Measurements from ENCODE around the gene OLA1.

OLA1 gene

GRCh38 chr2:174245065-174245464 lies 3.3 kb downstream of the OLA1 start:
- TF ChIP-seq POLR2A (IDR thresholded peaks at IDR 0.05; ENCODE audit: low read depth, low read length): no peak
- no peak for FAIRE-seq
- DNase-seq (ENCODE audit: insufficient read length, low spot score): no peak

DNA sequence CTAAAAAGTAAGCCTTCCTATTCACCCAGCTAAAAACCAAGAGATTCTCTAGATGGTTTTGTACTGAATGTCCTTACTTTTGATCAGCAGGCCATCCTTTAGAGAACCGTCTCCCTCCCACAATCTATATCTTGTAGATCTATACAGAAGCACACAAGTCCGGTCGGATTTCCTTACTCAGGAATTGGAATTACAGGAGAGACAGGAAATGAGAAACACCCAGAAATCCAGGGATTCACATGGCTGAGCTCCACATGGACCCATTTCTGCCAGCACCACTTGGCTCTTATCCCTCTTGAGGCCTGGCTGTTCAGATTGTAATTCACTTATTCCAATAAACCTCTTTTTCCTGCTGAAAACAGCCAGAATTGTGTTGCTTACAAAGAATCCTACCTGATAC lies 4.5 kb downstream of the OLA1 start:
- FAIRE-seq (no peak), DNase-seq (ENCODE audit: insufficient read length, low spot score) (no peak)
- no peak for TF ChIP-seq POLR2A (IDR thresholded peaks at IDR 0.05; ENCODE audit: low read depth, low read length)

GRCh38 chr2:174240097-174240496 lies 8.2 kb downstream of the OLA1 start:
- FAIRE-seq (no peak), DNase-seq (ENCODE audit: insufficient read length, low spot score) (no peak)
- no peak for TF ChIP-seq POLR2A (IDR thresholded peaks at IDR 0.05; ENCODE audit: low read depth, low read length)

DNA sequence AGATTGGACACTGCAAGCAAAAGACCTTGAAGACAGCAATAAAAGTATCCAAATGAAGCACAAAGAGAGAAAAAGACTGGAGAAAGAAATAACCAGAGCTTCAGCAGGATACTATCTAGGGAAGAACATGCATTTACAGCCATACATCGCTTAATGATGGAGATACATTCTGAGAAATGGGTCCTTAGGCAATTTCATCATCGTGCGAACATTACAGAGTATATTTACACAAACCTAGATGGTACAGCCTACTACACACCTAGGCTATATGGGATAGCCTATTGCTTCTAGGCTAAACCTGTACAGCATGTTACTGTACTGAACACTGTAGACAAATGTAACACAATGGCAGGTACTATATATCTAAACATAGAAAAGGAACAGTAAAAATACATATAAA lies 11.9 kb downstream of the OLA1 start:
- FAIRE-seq (no peak), DNase-seq (ENCODE audit: insufficient read length, low spot score) (no peak)
- no peak for TF ChIP-seq POLR2A (IDR thresholded peaks at IDR 0.05; ENCODE audit: low read depth, low read length)

- no peak for DNase-seq (ENCODE audit: insufficient read length, low spot score)
- peak; percentile 64 for FAIRE-seq
Measured at GRCh38 chr2:174235680-174236079, 12.7 kb downstream of the OLA1 start.

GRCh38 chr2:174233771-174234275 lies 14.5 kb downstream of the OLA1 start:
- no peak for DNase-seq (ENCODE audit: insufficient read length, low spot score)
- FAIRE-seq: peak; percentile 48
- TF ChIP-seq POLR2A (IDR thresholded peaks at IDR 0.05; ENCODE audit: low read depth, low read length): no peak

More at GRCh38 chr2:174235680-174236079, 12.7 kb downstream of the OLA1 start:
- TF ChIP-seq POLR2A (IDR thresholded peaks at IDR 0.05; ENCODE audit: low read depth, low read length): no peak

- DNase-seq (ENCODE audit: insufficient read length, low spot score): no peak
- no peak for FAIRE-seq
- no peak for TF ChIP-seq POLR2A (IDR thresholded peaks at IDR 0.05; ENCODE audit: low read depth, low read length)
Measured at GRCh38 chr2:174227748-174228147, 20.6 kb downstream of the OLA1 start.

- no peak for TF ChIP-seq POLR2A (IDR thresholded peaks at IDR 0.05; ENCODE audit: low read depth, low read length)
- no peak for DNase-seq (ENCODE audit: insufficient read length, low spot score)
- no peak for FAIRE-seq
Measured at GRCh38 chr2:174224665-174225288, 23.6 kb downstream of the OLA1 start.

DNA sequence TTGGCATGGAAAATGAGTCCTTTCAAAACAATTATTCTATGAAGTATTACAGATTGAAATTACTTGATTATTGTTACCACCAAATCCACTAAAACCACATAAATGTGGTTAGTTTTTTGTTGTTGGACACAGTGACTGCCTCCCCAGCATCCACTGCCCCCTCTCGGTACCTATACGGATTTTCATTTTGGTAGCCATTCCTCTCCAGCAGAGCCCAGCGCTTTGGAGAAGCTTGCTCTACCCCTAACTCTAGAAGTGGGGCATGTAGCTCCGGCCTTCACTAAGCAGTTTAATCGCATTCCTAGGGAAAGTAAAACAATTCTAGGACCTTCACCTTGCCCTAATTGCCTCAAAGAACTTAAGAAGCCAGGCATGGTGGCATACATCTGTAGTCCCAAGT lies 24.2 kb downstream of the OLA1 start:
- TF ChIP-seq POLR2A (IDR thresholded peaks at IDR 0.05; ENCODE audit: low read depth, low read length): no peak
- FAIRE-seq (no peak), DNase-seq (ENCODE audit: insufficient read length, low spot score) (no peak)

GRCh38 chr2:174223388-174223787 lies 24.9 kb downstream of the OLA1 start:
- no peak for DNase-seq (ENCODE audit: insufficient read length, low spot score)
- no peak for FAIRE-seq
- no peak for TF ChIP-seq POLR2A (IDR thresholded peaks at IDR 0.05; ENCODE audit: low read depth, low read length)

- no peak for TF ChIP-seq POLR2A (IDR thresholded peaks at IDR 0.05; ENCODE audit: low read depth, low read length)
- no peak for FAIRE-seq
- no peak for DNase-seq (ENCODE audit: insufficient read length, low spot score)
Measured at GRCh38 chr2:174222154-174222553, 26.2 kb downstream of the OLA1 start.

DNA sequence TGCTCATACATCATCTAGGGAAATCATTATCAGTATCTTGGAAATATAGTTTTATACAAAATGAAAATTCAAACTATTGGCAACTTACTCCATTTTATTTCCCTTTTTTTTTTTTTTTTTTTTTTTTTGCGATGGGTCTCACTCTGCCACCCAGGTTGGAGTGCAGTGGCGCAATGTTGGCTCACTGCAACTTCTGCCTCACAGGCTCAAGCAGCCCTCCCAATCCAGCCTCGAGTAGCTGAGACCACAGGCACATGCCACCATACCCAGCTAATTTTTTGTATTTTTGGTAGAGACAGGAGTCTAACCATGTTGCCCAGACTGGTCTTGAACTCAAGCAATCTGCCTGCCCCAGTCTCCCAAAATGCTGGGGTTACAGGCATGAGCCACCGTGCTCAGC lies 29.0 kb downstream of the OLA1 start:
- FAIRE-seq (no peak), DNase-seq (ENCODE audit: insufficient read length, low spot score) (no peak)
- no peak for TF ChIP-seq POLR2A (IDR thresholded peaks at IDR 0.05; ENCODE audit: low read depth, low read length)

- no peak for TF ChIP-seq POLR2A (IDR thresholded peaks at IDR 0.05; ENCODE audit: low read depth, low read length)
- DNase-seq (ENCODE audit: insufficient read length, low spot score) (no peak), FAIRE-seq (no peak)
Measured at GRCh38 chr2:174218773-174219172, 29.6 kb downstream of the OLA1 start.

GRCh38 chr2:174217869-174218268 lies 30.5 kb downstream of the OLA1 start:
- FAIRE-seq (no peak), DNase-seq (ENCODE audit: insufficient read length, low spot score) (no peak)
- TF ChIP-seq POLR2A (IDR thresholded peaks at IDR 0.05; ENCODE audit: low read depth, low read length): no peak

- no peak for TF ChIP-seq POLR2A (IDR thresholded peaks at IDR 0.05; ENCODE audit: low read depth, low read length)
- no peak for DNase-seq (ENCODE audit: insufficient read length, low spot score)
- FAIRE-seq: no peak
Measured at GRCh38 chr2:174211954-174212353, 36.4 kb downstream of the OLA1 start.

- no peak for TF ChIP-seq POLR2A (IDR thresholded peaks at IDR 0.05; ENCODE audit: low read depth, low read length)
- DNase-seq (ENCODE audit: insufficient read length, low spot score): no peak
- FAIRE-seq: no peak
Measured at GRCh38 chr2:174210862-174211261, 37.5 kb downstream of the OLA1 start.

Data from H54 (cell line).